Measurements from ENCODE around the gene NOP9. TPM values are rescaled to one million over a fixed set of nuclear protein-coding genes. Genes with fewer than 3 reads are reported as not detected.

Gene NOP9
- total RNA-seq, 1 experiment from 2014 or later = 34.0 TPM

- intact Hi-C loops (cut with micrococcal nuclease; ENCODE audit: unreplicated experiment) = no loop called here
These were observed 6.1 kb upstream of the NOP9 start for GRCh38 chr14:24293525-24293924.

GRCh38 chr14:24296341-24297157 lies 3.1 kb upstream of the NOP9 start:
- TF ChIP-seq CTCF (conservative IDR thresholded peaks at IDR 0.05; ENCODE audit: low read depth, low read length) = peak; percentile 76
- TF ChIP-seq EZH2 (IDR thresholded peaks at IDR 0.05; ENCODE audit: borderline replicate concordance, low read depth, low read length, poor library complexity, severe bottlenecking) = no peak
- Histone ChIP-seq H3K36me3 (ENCODE audit: insufficient read depth, low read length, poor library complexity, severe bottlenecking) (peaks cover under 1% of the 10 kb centered on the region), H3K4me1 (ENCODE audit: insufficient read depth, low read length, poor library complexity, severe bottlenecking) (no peaks in the 10 kb centered on the region), H3K9me3 (ENCODE audit: low read depth, low read length, poor library complexity, severe bottlenecking) (no peaks in the 10 kb centered on the region), H3K4me3 (ENCODE audit: low read depth, low read length, poor library complexity, severe bottlenecking) (no peak overlapping the region), H3K27ac (ENCODE audit: low read depth, low read length, poor library complexity, severe bottlenecking) (no peak overlapping the region), H3K27me3 (replicated peaks; ENCODE audit: insufficient read depth, low read depth, low read length, poor library complexity) (no peaks in the 10 kb centered on the region)
- CTCF ChIA-PET = interaction anchor here (0.5 to 2.2 kb wide), 10 partner anchors 11 to 238 kb away, joined by 3 to 36 read pairs (median 4); partner anchors contain the start of genes CIDEB, RABGGTA and TINF2
- no TSS peak for BruUV-seq (replicated peaks)
- intact Hi-C loops (cut with micrococcal nuclease; ENCODE audit: unreplicated experiment) = loop anchor here (1.0 to 5.0 kb wide), 3 partner anchors 53 to 282 kb away; no protein-coding TSS in a partner anchor
- POLR2A ChIA-PET (ENCODE audit: low non-redundant PET) = no interaction called here
- peak; percentile 87 for DNase-seq (ENCODE audit: low spot score)

More at GRCh38 chr14:24293525-24293924, 6.1 kb upstream of the NOP9 start:
- H3K4me1 ChIP-seq (ENCODE audit: insufficient read depth, low read length, poor library complexity, severe bottlenecking) = no peaks in the 10 kb centered on the region
- H3K4me3 ChIP-seq (ENCODE audit: low read depth, low read length, poor library complexity, severe bottlenecking) = no peak overlapping the region
- DNase-seq (ENCODE audit: low spot score) = no peak
- BruUV-seq (replicated peaks) = no TSS peak
- no peaks in the 10 kb centered on the region for H3K27me3 ChIP-seq (replicated peaks; ENCODE audit: insufficient read depth, low read depth, low read length, poor library complexity)
- CTCF ChIA-PET = no interaction called here
- H3K36me3 ChIP-seq (ENCODE audit: insufficient read depth, low read length, poor library complexity, severe bottlenecking) = no peaks in the 10 kb centered on the region
- no peak overlapping the region for H3K27ac ChIP-seq (ENCODE audit: low read depth, low read length, poor library complexity, severe bottlenecking)
- POLR2A ChIA-PET (ENCODE audit: low non-redundant PET) = no interaction called here
- TF ChIP-seq EZH2 (IDR thresholded peaks at IDR 0.05; ENCODE audit: borderline replicate concordance, low read depth, low read length, poor library complexity, severe bottlenecking) (no peak), CTCF (conservative IDR thresholded peaks at IDR 0.05; ENCODE audit: low read depth, low read length) (no peak)
- H3K9me3 ChIP-seq (ENCODE audit: low read depth, low read length, poor library complexity, severe bottlenecking) = no peaks in the 10 kb centered on the region

GRCh38 chr14:24297190-24297964 lies 2.3 kb upstream of the NOP9 start:
- no peaks in the 10 kb centered on the region for H3K27me3 ChIP-seq (replicated peaks; ENCODE audit: insufficient read depth, low read depth, low read length, poor library complexity)
- intact Hi-C loops (cut with micrococcal nuclease; ENCODE audit: unreplicated experiment) = loop anchor here (1.0 to 5.0 kb wide), 3 partner anchors 54 to 283 kb away; no protein-coding TSS in a partner anchor
- H3K4me3 ChIP-seq (ENCODE audit: low read depth, low read length, poor library complexity, severe bottlenecking) = no peak overlapping the region
- POLR2A ChIA-PET (ENCODE audit: low non-redundant PET) = no interaction called here
- H3K4me1 ChIP-seq (ENCODE audit: insufficient read depth, low read length, poor library complexity, severe bottlenecking) = no peaks in the 10 kb centered on the region
- no peaks in the 10 kb centered on the region for H3K9me3 ChIP-seq (ENCODE audit: low read depth, low read length, poor library complexity, severe bottlenecking)
- no peak overlapping the region for H3K27ac ChIP-seq (ENCODE audit: low read depth, low read length, poor library complexity, severe bottlenecking)
- CTCF ChIA-PET = interaction anchor here (0.8 to 2.2 kb wide), 9 partner anchors 10 to 239 kb away, joined by 3 to 36 read pairs (median 6); partner anchors contain the start of genes CIDEB, MDP1, RABGGTA and TINF2
- DNase-seq (ENCODE audit: low spot score) = peak; percentile 45
- peaks cover 9% of the 10 kb centered on the region for H3K36me3 ChIP-seq (ENCODE audit: insufficient read depth, low read length, poor library complexity, severe bottlenecking)
- TF ChIP-seq EZH2 (IDR thresholded peaks at IDR 0.05; ENCODE audit: borderline replicate concordance, low read depth, low read length, poor library complexity, severe bottlenecking) (no peak), CTCF (conservative IDR thresholded peaks at IDR 0.05; ENCODE audit: low read depth, low read length) (peak; percentile 64)
- no TSS peak for BruUV-seq (replicated peaks)
